HCT116 (cell line): ENCODE results near the gene EIPR1. TPM values are rescaled to one million over a fixed set of nuclear protein-coding genes. Genes with fewer than 3 reads are reported as not detected.

ENCODE experiments used
- ATAC-seq: fragments of 200-7000 bp; cut with Tn5 transposase; 2 replicates; pipeline ENCODE4 v1.9.1; 2020; ENCODE audit warnings: mild to moderate bottlenecking, moderate library complexity
- BruUV-seq: library from RNA; stranded (reverse); fragments of 400-500 nt; replicated peaks from 2 replicates; lab custom pipeline; 2021; lab: Mats Ljungman, UMichigan
- CTCF ChIA-PET: fragments of 300-600 bp; sonication (Branson Sonifier 250); formaldehyde crosslinking; loops from one replicate; lab custom pipeline; 2021; ENCODE audit warnings: antibody characterized with exemption; lab: Charles Lee
- POLR2A ChIA-PET: fragments of 300-600, 350-600 bp; sonication (Branson Sonifier 250); formaldehyde crosslinking; loops from one replicate; lab custom pipeline; 2021; ENCODE audit warnings: antibody characterized with exemption; lab: Charles Lee
- RAD21 ChIA-PET, 2 experiments: fragments of 300-600 bp; sonication (Branson Sonifier 250); formaldehyde crosslinking; loops; one replicate each; lab custom pipeline; 2023; ENCODE audit warnings: low total read pairs in 2 of 2; ENCODE audit not compliant: uncharacterized antibody in 2 of 2, unreplicated experiment in 2 of 2, low non-redundant PET in 1 of 2; lab: Charles Lee
- DNase-seq: peaks from one replicate; pipeline ENCODE4 v3.0.0-alpha.2; 2010; ENCODE audit warnings: low read depth, low spot score
- H2AFZ ChIP-seq: fragments of 200-600 bp; shearing (Covaris generic), sonication (generic); 2 replicates; pipeline ENCODE4 v1.6.1; 2017; ENCODE audit warnings: low read depth, mixed run types, mixed read lengths, antibody characterized with exemption, low read length; ENCODE audit not compliant: poor library complexity, severe bottlenecking
- H3K27ac ChIP-seq: 2 replicates; pipeline ENCODE4 v1.5.1; 2012; ENCODE audit warnings: low read depth, low read length
- H3K27me3 ChIP-seq: fragments of 200-600 bp; sonication (generic); 2 replicates; pipeline ENCODE4 v1.6.1; 2016; ENCODE audit warnings: mixed run types, low read length, mixed read lengths; ENCODE audit not compliant: insufficient read depth
- H3K36me3 ChIP-seq, 2 experiments: fragments of 200-500 bp in 1 of 2; fragments of 200-600 bp in 1 of 2; sonication (Bioruptor generic) in 1 of 2; sonication (generic) in 1 of 2; 2 replicates each; pipeline versions ENCODE4 v1.5.1 to v1.6.1; 2014 to 2016; ENCODE audit warnings: low read length in 2 of 2, inconsistent platforms in 1 of 2, mixed read lengths in 1 of 2, mixed run types in 1 of 2; ENCODE audit not compliant: insufficient read depth in 2 of 2, control insufficient read depth in 1 of 2
- H3K4me1 ChIP-seq, 2 experiments: fragments of 200-600 bp in 1 of 2; sonication (generic) in 1 of 2; 2 replicates each; pipeline versions ENCODE4 v1.5.1 to v1.6.1; 2012 to 2017; ENCODE audit warnings: low read length in 2 of 2, inconsistent platforms in 1 of 2, mild to moderate bottlenecking in 1 of 2, mixed read lengths in 1 of 2, mixed run types in 1 of 2, moderate library complexity in 1 of 2; ENCODE audit not compliant: insufficient read depth in 2 of 2, control insufficient read depth in 1 of 2
- H3K4me2 ChIP-seq: fragments of 200-600 bp; sonication (generic); 2 replicates; pipeline ENCODE4 v1.6.1; 2017; ENCODE audit warnings: mixed run types, low read length, mixed read lengths
- H3K4me3 ChIP-seq, 2 experiments: fragments of 200-600 bp in 1 of 2; sonication (generic) in 1 of 2; replicated peaks in 1 of 2; 2 replicates each; pipeline ENCODE4 v1.5.1; 2011 to 2016; ENCODE audit warnings: low read length in 2 of 2, control low read depth in 1 of 2, low read depth in 1 of 2, mild to moderate bottlenecking in 1 of 2, mixed read lengths in 1 of 2, mixed run types in 1 of 2
- H3K79me2 ChIP-seq: fragments of 200-600 bp; sonication (generic); 2 replicates; pipeline ENCODE4 v1.6.1; 2017; ENCODE audit warnings: mild to moderate bottlenecking, mixed run types, low read length, moderate library complexity, mixed read lengths; ENCODE audit not compliant: insufficient read depth
- H3K9ac ChIP-seq: fragments of 200-600 bp; sonication (generic); 2 replicates; pipeline ENCODE4 v1.6.1; 2016; ENCODE audit warnings: low read length, mixed read lengths
- H3K9me2 ChIP-seq: fragments of 200-600 bp; sonication (generic), shearing (Covaris generic); 2 replicates; pipeline ENCODE4 v1.6.1; 2017; ENCODE audit warnings: mixed run types, mild to moderate bottlenecking, moderate library complexity; ENCODE audit not compliant: insufficient read depth
- H3K9me3 ChIP-seq, 2 experiments: fragments of 200-500 bp in 1 of 2; fragments of 200-600 bp in 1 of 2; sonication (Bioruptor generic) in 1 of 2; sonication (generic) in 1 of 2; 2 replicates each; pipeline ENCODE4 v1.6.1; 2014 to 2017; ENCODE audit warnings: low read length in 2 of 2, mixed read lengths in 2 of 2, inconsistent platforms in 1 of 2, low read depth in 1 of 2, mild to moderate bottlenecking in 1 of 2, mixed run types in 1 of 2, moderate library complexity in 1 of 2; ENCODE audit not compliant: control insufficient read depth in 1 of 2, insufficient read depth in 1 of 2
- H4K20me1 ChIP-seq: fragments of 200-600 bp; sonication (generic), shearing (Covaris generic); 2 replicates; pipeline ENCODE4 v1.6.1; 2017; ENCODE audit warnings: mixed run types, mild to moderate bottlenecking, moderate library complexity; ENCODE audit not compliant: insufficient read depth
- ATF3 ChIP-seq: IDR thresholded peaks from 2 replicates; pipeline ENCODE4 v1.6.1; 2012
- CBX3 ChIP-seq: IDR thresholded peaks from 2 replicates; pipeline ENCODE4 v1.6.1; 2012; ENCODE audit warnings: low read depth
- CEBPB ChIP-seq: IDR thresholded peaks from 2 replicates; pipeline ENCODE4 v1.6.1; 2012; ENCODE audit warnings: low read depth
- EZH2 ChIP-seq: fragments of 200-600 bp; sonication (generic); IDR thresholded peaks from 2 replicates; pipeline ENCODE4 v1.6.1; 2017; ENCODE audit warnings: antibody characterized with exemption, mixed run types
- MAX ChIP-seq: IDR thresholded peaks from 2 replicates; pipeline ENCODE4 v1.6.1; 2012
- POLR2AphosphoS5 ChIP-seq: IDR thresholded peaks from 2 replicates; pipeline ENCODE4 v1.6.1; 2011; ENCODE audit warnings: mild to moderate bottlenecking, low read depth, low read length, moderate library complexity
- ZNF274 ChIP-seq: fragments of 200-500 bp; sonication (Bioruptor generic); IDR thresholded peaks from 2 replicates; pipeline ENCODE4 v1.6.1; 2014; ENCODE audit warnings: mild to moderate bottlenecking, low read depth, low read length, inconsistent platforms
- intact Hi-C: fragments of 100-400 bp; cut with micrococcal nuclease; formaldehyde crosslinking; loops from 2 replicates; pipeline ENCODE4 v1.10.0; 2022
- total RNA-seq: library from RNA; stranded (reverse); gene quantifications from one replicate; pipeline ENCODE4 v1.2.1, GENCODE V29; 2021; ENCODE audit not compliant: unreplicated experiment
- TF ChIP-seq, protein P1 (sequence below): IDR thresholded peaks from 2 replicates; pipeline ENCODE4 v1.6.1; 2012; ENCODE audit warnings: low read depth

Gene EIPR1
- total RNA-seq, 1 experiment from 2014 or later: 36.9 TPM

- TF ChIP-seq, protein P1, sequence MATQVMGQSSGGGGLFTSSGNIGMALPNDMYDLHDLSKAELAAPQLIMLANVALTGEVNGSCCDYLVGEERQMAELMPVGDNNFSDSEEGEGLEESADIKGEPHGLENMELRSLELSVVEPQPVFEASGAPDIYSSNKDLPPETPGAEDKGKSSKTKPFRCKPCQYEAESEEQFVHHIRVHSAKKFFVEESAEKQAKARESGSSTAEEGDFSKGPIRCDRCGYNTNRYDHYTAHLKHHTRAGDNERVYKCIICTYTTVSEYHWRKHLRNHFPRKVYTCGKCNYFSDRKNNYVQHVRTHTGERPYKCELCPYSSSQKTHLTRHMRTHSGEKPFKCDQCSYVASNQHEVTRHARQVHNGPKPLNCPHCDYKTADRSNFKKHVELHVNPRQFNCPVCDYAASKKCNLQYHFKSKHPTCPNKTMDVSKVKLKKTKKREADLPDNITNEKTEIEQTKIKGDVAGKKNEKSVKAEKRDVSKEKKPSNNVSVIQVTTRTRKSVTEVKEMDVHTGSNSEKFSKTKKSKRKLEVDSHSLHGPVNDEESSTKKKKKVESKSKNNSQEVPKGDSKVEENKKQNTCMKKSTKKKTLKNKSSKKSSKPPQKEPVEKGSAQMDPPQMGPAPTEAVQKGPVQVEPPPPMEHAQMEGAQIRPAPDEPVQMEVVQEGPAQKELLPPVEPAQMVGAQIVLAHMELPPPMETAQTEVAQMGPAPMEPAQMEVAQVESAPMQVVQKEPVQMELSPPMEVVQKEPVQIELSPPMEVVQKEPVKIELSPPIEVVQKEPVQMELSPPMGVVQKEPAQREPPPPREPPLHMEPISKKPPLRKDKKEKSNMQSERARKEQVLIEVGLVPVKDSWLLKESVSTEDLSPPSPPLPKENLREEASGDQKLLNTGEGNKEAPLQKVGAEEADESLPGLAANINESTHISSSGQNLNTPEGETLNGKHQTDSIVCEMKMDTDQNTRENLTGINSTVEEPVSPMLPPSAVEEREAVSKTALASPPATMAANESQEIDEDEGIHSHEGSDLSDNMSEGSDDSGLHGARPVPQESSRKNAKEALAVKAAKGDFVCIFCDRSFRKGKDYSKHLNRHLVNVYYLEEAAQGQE: no peak
- no peak for TF ChIP-seq POLR2AphosphoS5
- no peak for TF ChIP-seq CEBPB
- no peak for TF ChIP-seq MAX
- no peak for TF ChIP-seq ZNF274
- TF ChIP-seq CBX3: no peak
- TF ChIP-seq ATF3: no peak
- no peak for TF ChIP-seq EZH2
Measured at GRCh38 chr2:3222636-3223035, 155.0 kb downstream of the EIPR1 start (continued).

DNA sequence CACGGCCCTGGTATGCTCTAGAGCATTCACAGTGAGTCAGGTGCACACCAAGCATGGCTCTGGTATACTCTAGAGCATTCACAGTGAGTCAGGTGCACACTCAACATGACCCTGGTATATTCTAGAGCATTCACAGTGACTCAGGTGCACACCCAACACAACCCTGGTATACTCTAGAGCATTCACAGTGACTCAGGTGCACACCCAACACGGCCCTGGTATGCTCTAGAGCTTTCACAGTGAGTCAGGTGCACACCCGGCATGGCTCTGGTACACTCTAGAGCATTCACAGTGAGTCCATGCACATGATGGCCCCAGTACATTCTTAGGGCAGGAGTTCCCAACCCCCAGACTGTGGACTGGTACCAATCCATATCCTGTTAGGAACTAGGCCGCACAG is 158.1 kb downstream of the EIPR1 start:
- ChIA-PET CTCF (no interaction called here), RAD21 (no interaction called here), POLR2A (no interaction called here)
- Histone ChIP-seq H3K9me3 (no peaks in the 10 kb centered on the region; a peak in 1 of 4 replicates), H3K9me2 (no peaks in the 10 kb centered on the region), H3K4me3 (no peak overlapping the region), H3K9ac (no peak overlapping the region), H3K79me2 (peaks cover 26% of the 10 kb centered on the region; the same call in 1 of the 2 replicates), H3K27ac (no peak overlapping the region), H4K20me1 (no peaks in the 10 kb centered on the region), H2AFZ (no peak overlapping the region), H3K36me3 (no peaks in the 10 kb centered on the region), H3K4me2 (no peak overlapping the region), H3K27me3 (no peaks in the 10 kb centered on the region), H3K4me1 (no peaks in the 10 kb centered on the region)
- no peak for TF ChIP-seq ZNF274
- intact Hi-C loops: no loop called here
- BruUV-seq: no TSS peak
- no peak for DNase-seq
- no peak for ATAC-seq
